Measurements from ENCODE around the gene POFUT1. TPM values are rescaled to one million over a fixed set of nuclear protein-coding genes. Genes with fewer than 3 reads are reported as not detected.
"Not testable (repeated sequence)": the region's sequence is repeated elsewhere in the genome, so short reads cannot be mapped to it uniquely, and the experiment has no call there.

Gene POFUT1
- total RNA-seq, 4 donors from 2014 or later, result 26.0 to 49.4 (median 32.4) TPM

- H3K4me3 ChIP-seq, result no peak overlapping the region
- H3K36me3 ChIP-seq, result peaks cover 0 to 21% (median 12%) of the 10 kb centered on the region in 3 donors
- H3K27ac ChIP-seq, result peak overlapping the region in 1 of 4 donors; percentile 1
- no peak for DNase-seq (ENCODE audit: low spot score in 2 of 2)
- H3K4me1 ChIP-seq, result peaks cover 0 to 43% (median 13%) of the 10 kb centered on the region in 4 donors
- H3K9me3 ChIP-seq, result no peaks in the 10 kb centered on the region
- TF ChIP-seq EP300 (IDR thresholded peaks at IDR 0.05) (no peak), POLR2A (IDR thresholded peaks at IDR 0.05) (no peak)
- TF ChIP-seq, protein P1, sequence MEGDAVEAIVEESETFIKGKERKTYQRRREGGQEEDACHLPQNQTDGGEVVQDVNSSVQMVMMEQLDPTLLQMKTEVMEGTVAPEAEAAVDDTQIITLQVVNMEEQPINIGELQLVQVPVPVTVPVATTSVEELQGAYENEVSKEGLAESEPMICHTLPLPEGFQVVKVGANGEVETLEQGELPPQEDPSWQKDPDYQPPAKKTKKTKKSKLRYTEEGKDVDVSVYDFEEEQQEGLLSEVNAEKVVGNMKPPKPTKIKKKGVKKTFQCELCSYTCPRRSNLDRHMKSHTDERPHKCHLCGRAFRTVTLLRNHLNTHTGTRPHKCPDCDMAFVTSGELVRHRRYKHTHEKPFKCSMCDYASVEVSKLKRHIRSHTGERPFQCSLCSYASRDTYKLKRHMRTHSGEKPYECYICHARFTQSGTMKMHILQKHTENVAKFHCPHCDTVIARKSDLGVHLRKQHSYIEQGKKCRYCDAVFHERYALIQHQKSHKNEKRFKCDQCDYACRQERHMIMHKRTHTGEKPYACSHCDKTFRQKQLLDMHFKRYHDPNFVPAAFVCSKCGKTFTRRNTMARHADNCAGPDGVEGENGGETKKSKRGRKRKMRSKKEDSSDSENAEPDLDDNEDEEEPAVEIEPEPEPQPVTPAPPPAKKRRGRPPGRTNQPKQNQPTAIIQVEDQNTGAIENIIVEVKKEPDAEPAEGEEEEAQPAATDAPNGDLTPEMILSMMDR (IDR thresholded peaks at IDR 0.05), result no peak
- H3K27me3 ChIP-seq, result no peaks in the 10 kb centered on the region
- WGBS, 2 donors, result 72 to 77% methylated on average over 3 of the region's 3 CpGs
These were observed 16.3 kb upstream of the POFUT1 start for GRCh38 chr20:32191422-32191821.

GRCh38 chr20:32191873-32192272 is 15.8 kb upstream of the POFUT1 start:
- Histone ChIP-seq H3K9me3 (no peaks in the 10 kb centered on the region), H3K4me1 (peaks cover 0 to 41% (median 13%) of the 10 kb centered on the region in 4 donors), H3K27ac (no peak overlapping the region), H3K36me3 (peaks cover 0 to 26% (median 16%) of the 10 kb centered on the region in 3 donors), H3K27me3 (no peaks in the 10 kb centered on the region), H3K4me3 (no peak overlapping the region)
- no peak for DNase-seq (ENCODE audit: low spot score in 2 of 2)
- TF ChIP-seq EP300 (IDR thresholded peaks at IDR 0.05) (no peak), POLR2A (IDR thresholded peaks at IDR 0.05) (no peak)
- TF ChIP-seq, protein P1 (IDR thresholded peaks at IDR 0.05), result no peak

DNA sequence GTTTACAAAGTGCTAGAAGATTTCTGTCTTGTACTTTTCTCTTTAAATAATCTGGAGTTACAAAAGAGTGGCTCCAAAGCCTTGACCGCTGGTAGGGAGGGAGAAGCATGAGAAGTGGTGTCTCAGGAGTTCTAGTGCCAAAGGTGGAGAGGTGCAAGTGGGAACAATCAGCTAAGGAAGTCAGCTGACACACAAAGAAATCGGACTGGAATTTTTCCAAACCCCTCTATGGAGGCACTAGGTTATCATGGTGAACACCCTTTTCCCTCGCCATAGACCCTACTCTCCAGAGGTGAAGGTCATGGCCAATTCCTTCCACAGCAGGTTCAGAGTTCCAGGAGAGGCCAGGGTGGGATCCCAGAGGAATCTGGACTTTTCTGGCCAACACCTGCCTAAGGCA is 15.0 kb upstream of the POFUT1 start:
- no peak for DNase-seq (ENCODE audit: low spot score in 2 of 2)
- no peak overlapping the region for H3K4me3 ChIP-seq
- TF ChIP-seq EP300 (IDR thresholded peaks at IDR 0.05), result no peak
- TF ChIP-seq POLR2A (IDR thresholded peaks at IDR 0.05), result no peak
- TF ChIP-seq, protein P1 (IDR thresholded peaks at IDR 0.05), result no peak
- H3K36me3 ChIP-seq, result peaks cover 0 to 34% (median 23%) of the 10 kb centered on the region in 3 donors
- H3K27me3 ChIP-seq, result no peaks in the 10 kb centered on the region
- no peak overlapping the region for H3K27ac ChIP-seq
- H3K4me1 ChIP-seq, result peaks cover 0 to 41% (median 13%) of the 10 kb centered on the region in 4 donors
- no peaks in the 10 kb centered on the region for H3K9me3 ChIP-seq
- WGBS, 2 donors, result 57 to 59% methylated on average over 3 of the region's 3 CpGs

DNA sequence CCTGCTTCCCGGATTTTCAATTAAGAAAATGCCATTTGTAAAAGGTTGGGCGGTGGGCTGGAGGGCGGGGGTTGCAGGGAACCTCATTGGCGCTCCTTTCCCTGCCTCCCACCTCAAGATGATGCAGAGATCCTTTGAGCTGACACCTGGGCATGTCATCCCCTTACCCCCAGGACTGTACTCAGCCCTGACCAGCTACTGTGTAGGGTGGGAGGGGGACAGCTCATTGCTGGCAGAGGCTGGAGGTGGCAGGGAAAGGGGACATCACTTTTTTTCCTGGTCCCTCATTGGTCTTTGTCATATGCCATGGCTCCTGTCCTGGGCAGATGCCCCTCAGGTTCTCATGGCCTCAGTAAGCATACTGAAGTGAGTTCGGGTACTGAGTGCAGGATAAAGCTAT is 14.3 kb upstream of the POFUT1 start:
- H3K27ac ChIP-seq; H3K27me3 ChIP-seq; DNase-seq (ENCODE audit: low spot score in 2 of 2); H3K9me3 ChIP-seq; H3K4me3 ChIP-seq: not testable (repeated sequence)
- Histone ChIP-seq H3K36me3 (peaks cover 0 to 40% (median 23%) of the 10 kb centered on the region in 3 donors), H3K4me1 (peaks cover 0 to 36% (median 13%) of the 10 kb centered on the region in 4 donors)
- WGBS, 2 donors, result 89 to 90% methylated on average over 5 of the region's 5 CpGs

- no peaks in the 10 kb centered on the region for H3K9me3 ChIP-seq
- peaks cover 0 to 45% (median 25%) of the 10 kb centered on the region in 3 donors for H3K36me3 ChIP-seq
- 78 to 79% methylated on average over 6 of the region's 6 CpGs for WGBS, 2 donors
- TF ChIP-seq EP300 (IDR thresholded peaks at IDR 0.05), result no peak
- TF ChIP-seq, protein P1 (IDR thresholded peaks at IDR 0.05), result no peak
- no peak for TF ChIP-seq POLR2A (IDR thresholded peaks at IDR 0.05)
- no peak for DNase-seq (ENCODE audit: low spot score in 2 of 2)
- no peak overlapping the region for H3K27ac ChIP-seq
- H3K4me1 ChIP-seq, result peaks cover 0 to 30% (median 8%) of the 10 kb centered on the region in 4 donors
- no peaks in the 10 kb centered on the region for H3K27me3 ChIP-seq
- no peak overlapping the region for H3K4me3 ChIP-seq
These were observed 13.7 kb upstream of the POFUT1 start for GRCh38 chr20:32193996-32194395.

- H3K9me3 ChIP-seq, result no peaks in the 10 kb centered on the region
- no peak overlapping the region for H3K4me3 ChIP-seq
- TF ChIP-seq POLR2A (IDR thresholded peaks at IDR 0.05) (no peak), EP300 (IDR thresholded peaks at IDR 0.05) (no peak)
- TF ChIP-seq, protein P1 (IDR thresholded peaks at IDR 0.05), result no peak
- no peak overlapping the region for H3K27ac ChIP-seq
- no peak for DNase-seq (ENCODE audit: low spot score in 2 of 2)
- 80 to 81% methylated on average over 7 of the region's 7 CpGs for WGBS, 2 donors
- no peaks in the 10 kb centered on the region for H3K27me3 ChIP-seq
- peaks cover 0 to 18% (median 0%) of the 10 kb centered on the region in 4 donors for H3K4me1 ChIP-seq
- peaks cover 0 to 60% (median 38%) of the 10 kb centered on the region in 3 donors for H3K36me3 ChIP-seq
These were observed 12.1 kb upstream of the POFUT1 start for GRCh38 chr20:32195581-32195980.

GRCh38 chr20:32196613-32197012 is 11.1 kb upstream of the POFUT1 start:
- H3K27ac ChIP-seq; DNase-seq (ENCODE audit: low spot score in 2 of 2); H3K9me3 ChIP-seq; H3K4me3 ChIP-seq; H3K27me3 ChIP-seq: not testable (repeated sequence)
- WGBS, 2 donors, result 95 to 98% methylated on average over 11 of the region's 11 CpGs
- Histone ChIP-seq H3K4me1 (peaks cover 0 to 14% (median 0%) of the 10 kb centered on the region in 4 donors), H3K36me3 (peaks cover 3 to 71% (median 45%) of the 10 kb centered on the region in 3 donors)

DNA sequence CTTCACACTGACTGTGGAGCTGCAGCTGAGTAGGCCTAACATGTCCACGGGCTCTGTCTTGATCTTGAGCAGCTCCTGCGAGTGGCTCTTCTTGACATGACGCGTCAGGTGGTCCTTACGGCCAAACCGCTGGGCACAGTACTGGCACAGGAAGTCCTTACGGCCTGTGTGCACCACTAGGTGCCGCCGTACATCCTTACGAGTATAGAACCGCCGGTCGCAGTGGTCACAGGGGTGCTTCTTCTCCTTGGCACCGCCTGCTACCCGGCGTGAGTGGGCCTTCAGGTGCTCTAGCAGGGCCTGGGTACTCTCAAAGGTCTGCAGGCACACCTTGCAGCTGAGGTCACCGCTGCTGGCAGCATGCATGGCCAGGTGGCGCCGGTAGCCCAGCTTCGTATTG is 10.5 kb upstream of the POFUT1 start:
- H3K4me3 ChIP-seq; H3K4me1 ChIP-seq; DNase-seq (ENCODE audit: low spot score in 2 of 2); H3K27me3 ChIP-seq; H3K27ac ChIP-seq; H3K9me3 ChIP-seq: not testable (repeated sequence)
- WGBS, 2 donors, result 89 to 97% methylated on average over 16 to 20 of the region's 20 CpGs
- peaks cover 3 to 76% (median 45%) of the 10 kb centered on the region in 3 donors for H3K36me3 ChIP-seq
